GM12878 (cell line): Measurements from ENCODE around the gene SRSF2. TPM values are rescaled to one million over a fixed set of nuclear protein-coding genes. Genes with fewer than 3 reads are reported as not detected.
A peak's percentile ranks its signal among the peaks of the same experiment; 100 is the strongest.

Experiments used
- ASH2L ChIP-seq: fragments of 300-600, 200-600 bp; sonication (generic); IDR thresholded peaks from 2 replicates; pipeline ENCODE4 v1.6.1; 2017; ENCODE audit warnings: low read depth, mild to moderate bottlenecking, borderline replicate concordance
- ATF2 ChIP-seq: IDR thresholded peaks from 2 replicates; pipeline ENCODE4 v1.6.1; 2012; ENCODE audit warnings: low read length, inconsistent platforms
- ATF7 ChIP-seq: fragments of 450-650 bp; IDR thresholded peaks from 2 replicates; pipeline ENCODE4 v1.6.1; 2016; ENCODE audit warnings: low read depth, mild to moderate bottlenecking
- CTCF ChIP-seq, 3 experiments: IDR thresholded peaks in 2 of 3; conservative IDR thresholded peaks in 1 of 3; 2 replicates each; pipeline ENCODE4 v1.5.1; 2011; ENCODE audit warnings: low read depth in 3 of 3, low read length in 3 of 3, mild to moderate bottlenecking in 3 of 3, control low read depth in 2 of 3, moderate library complexity in 2 of 3, inconsistent platforms in 1 of 3, mixed read lengths in 1 of 3; ENCODE audit not compliant: control insufficient read depth in 2 of 3, insufficient read depth in 1 of 3; ENCODE audit errors: extremely low read depth in 1 of 3
- ETV6 ChIP-seq, 2 experiments: fragments of 450-650 bp in 1 of 2; IDR thresholded peaks in 1 of 2; conservative IDR thresholded peaks in 1 of 2; 2 replicates each; pipeline ENCODE4 v1.6.1; 2014; ENCODE audit warnings: antibody characterized with exemption in 1 of 2, borderline replicate concordance in 1 of 2, low read depth in 1 of 2, mild to moderate bottlenecking in 1 of 2, moderate library complexity in 1 of 2
- HDAC6 ChIP-seq: fragments of 200-600 bp; sonication (generic); IDR thresholded peaks from one replicate; pipeline ENCODE4 v1.8.0; 2017; ENCODE audit warnings: antibody characterized with exemption; ENCODE audit not compliant: unreplicated experiment
- HSF1 ChIP-seq: fragments of 150-350 bp; IDR thresholded peaks from 2 replicates; pipeline ENCODE4 v1.6.1; 2014; ENCODE audit warnings: mild to moderate bottlenecking, low read depth, low read length
- MEF2B ChIP-seq: fragments of 450-650 bp; IDR thresholded peaks from 2 replicates; pipeline ENCODE4 v1.6.1; 2018; ENCODE audit warnings: mild to moderate bottlenecking, moderate library complexity; ENCODE audit not compliant: partially characterized antibody, poor library complexity, severe bottlenecking
- RUNX3 ChIP-seq: IDR thresholded peaks from 2 replicates; pipeline ENCODE4 v1.6.1; 2012; ENCODE audit warnings: low read length, inconsistent platforms
- ZNF24 ChIP-seq: fragments of 450-650 bp; IDR thresholded peaks from 2 replicates; pipeline ENCODE4 v1.6.1; 2017; ENCODE audit warnings: antibody characterized with exemption, mild to moderate bottlenecking
- polyA plus RNA-seq, 11 experiments: library from polyadenylated mRNA; depleted of rRNA in 4 of 11; unstranded in 6 of 11; stranded (reverse) in 5 of 11; fragments of >200 nt; fragmentation: Nextera tagmentation in 4 of 11; fragmentation: Illumina TruSeq in 1 of 11; extraction: Ambion mirVana in 4 of 11; extraction: Trizol in 1 of 11; gene quantifications; 1 replicate in 1 of 11; 2 replicates in 10 of 11; pipeline versions ENCODE4 v1.2.1 to v1.2.3, GENCODE V29; 2011 to 2016; ENCODE audit warnings: inconsistent platforms in 2 of 11, missing spikeins in 2 of 11, low read depth in 1 of 11
- total RNA-seq, 4 experiments: library from RNA; depleted of rRNA in 3 of 4; stranded (reverse); fragments of >200 nt in 3 of 4; fragmentation: Illumina TruSeq in 1 of 4; extraction: Trizol in 1 of 4; gene quantifications; 2 replicates each; pipeline versions ENCODE4 v1.2.1 to v1.2.3, GENCODE V29; 2013 to 2021

Gene SRSF2
- total and polyA plus RNA-seq, 10 of the 15 experiments (the other 5 are each of a cell fraction or from before 2014, with no cell fraction given): 225 to 795 (median 410) TPM

- no peak for TF ChIP-seq ETV6 (conservative IDR thresholded peaks at IDR 0.05 in 1 of 2, IDR thresholded peaks at IDR 0.05 in 1 of 2; ENCODE audit: borderline replicate concordance in 1 of 2, low read depth in 1 of 2)
- 0 out of 2 replicates have a peak, but pooled peaks have one; percentile 41 for TF ChIP-seq ASH2L
- TF ChIP-seq HDAC6: no peak
- peak; percentile 59 for TF ChIP-seq RUNX3
- TF ChIP-seq ZNF24: no peak
- no peak for TF ChIP-seq CTCF (IDR thresholded peaks at IDR 0.05 in 2 of 3, conservative IDR thresholded peaks at IDR 0.05 in 1 of 3; ENCODE audit: control insufficient read depth in 2 of 3, extremely low read depth in 1 of 3, insufficient read depth in 1 of 3, low read depth in 3 of 3, low read length in 3 of 3)
- no peak for TF ChIP-seq HSF1
- no peak for TF ChIP-seq ATF7
- TF ChIP-seq MEF2B: peak; percentile 83
- TF ChIP-seq ATF2: no peak
Measured at GRCh38 chr17:76783146-76783545, 46.0 kb upstream of the SRSF2 start (continued).
